ENCODE data around the gene CCDC8. TPM values are rescaled to one million over a fixed set of nuclear protein-coding genes. Genes with fewer than 3 reads are reported as not detected.

The CCDC8 gene
- total RNA-seq, 4 donors from 2014 or later: 0.49 to 3.6 (median 2.4) TPM

DNA sequence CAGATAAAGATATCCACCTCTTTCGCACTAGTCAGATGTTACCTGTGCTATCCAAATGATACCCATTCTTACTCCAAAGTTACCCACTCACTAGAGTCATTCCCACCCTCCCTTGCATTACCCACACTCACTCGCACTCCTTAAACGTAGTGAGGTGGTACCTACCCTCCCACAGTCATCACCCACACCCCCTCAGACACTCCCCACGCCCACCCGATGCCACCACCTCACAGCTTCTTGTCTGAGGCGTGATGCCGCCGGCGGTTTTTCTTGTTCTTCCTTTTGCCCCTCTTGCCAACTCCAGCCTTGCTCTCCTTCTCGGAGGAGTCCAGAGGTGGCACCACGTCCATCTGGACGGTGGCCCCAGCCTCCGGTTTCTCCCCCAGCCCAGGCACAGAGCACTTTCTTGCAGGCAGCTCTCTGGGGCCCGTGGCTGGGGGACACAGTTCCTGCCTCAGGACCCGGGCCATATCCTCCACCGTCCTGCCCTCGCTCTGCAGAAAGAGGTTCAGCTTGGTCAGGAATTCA lies 14.2 kb upstream of the CCDC8 start:
- TF ChIP-seq, protein P1, sequence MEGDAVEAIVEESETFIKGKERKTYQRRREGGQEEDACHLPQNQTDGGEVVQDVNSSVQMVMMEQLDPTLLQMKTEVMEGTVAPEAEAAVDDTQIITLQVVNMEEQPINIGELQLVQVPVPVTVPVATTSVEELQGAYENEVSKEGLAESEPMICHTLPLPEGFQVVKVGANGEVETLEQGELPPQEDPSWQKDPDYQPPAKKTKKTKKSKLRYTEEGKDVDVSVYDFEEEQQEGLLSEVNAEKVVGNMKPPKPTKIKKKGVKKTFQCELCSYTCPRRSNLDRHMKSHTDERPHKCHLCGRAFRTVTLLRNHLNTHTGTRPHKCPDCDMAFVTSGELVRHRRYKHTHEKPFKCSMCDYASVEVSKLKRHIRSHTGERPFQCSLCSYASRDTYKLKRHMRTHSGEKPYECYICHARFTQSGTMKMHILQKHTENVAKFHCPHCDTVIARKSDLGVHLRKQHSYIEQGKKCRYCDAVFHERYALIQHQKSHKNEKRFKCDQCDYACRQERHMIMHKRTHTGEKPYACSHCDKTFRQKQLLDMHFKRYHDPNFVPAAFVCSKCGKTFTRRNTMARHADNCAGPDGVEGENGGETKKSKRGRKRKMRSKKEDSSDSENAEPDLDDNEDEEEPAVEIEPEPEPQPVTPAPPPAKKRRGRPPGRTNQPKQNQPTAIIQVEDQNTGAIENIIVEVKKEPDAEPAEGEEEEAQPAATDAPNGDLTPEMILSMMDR (IDR thresholded peaks at IDR 0.05; ENCODE audit: low read depth): no peak

DNA sequence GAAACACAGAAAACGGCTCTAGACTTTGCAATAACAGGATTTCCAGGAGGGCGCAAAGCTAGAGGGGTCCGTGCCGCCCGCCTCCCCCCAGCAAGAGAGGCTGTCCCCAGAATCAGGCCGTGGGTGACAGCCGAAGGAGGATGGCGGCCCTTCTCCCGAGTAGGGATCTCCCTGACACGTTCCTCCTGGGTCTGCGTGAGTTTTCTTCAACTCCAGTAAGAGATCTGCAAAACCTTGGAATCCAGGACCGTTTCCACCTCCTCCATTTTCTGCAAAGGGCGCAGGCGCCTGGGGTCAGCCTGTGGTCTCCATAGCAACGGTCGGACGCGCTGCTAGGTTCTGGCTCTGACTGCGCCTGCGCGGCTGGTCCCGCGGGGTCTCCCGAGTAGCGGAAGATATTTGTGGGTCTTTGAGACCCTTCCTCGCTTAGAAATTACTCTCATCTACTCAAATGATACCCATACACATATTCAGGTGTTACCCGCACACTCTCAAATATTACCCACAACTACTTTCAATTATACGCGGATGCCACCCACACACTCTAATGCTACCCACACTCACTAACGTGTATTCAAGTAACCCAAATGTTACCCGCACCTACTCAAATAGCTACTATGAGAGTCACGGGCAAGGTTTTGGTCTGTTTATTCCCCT lies 13.3 kb upstream of the CCDC8 start:
- TF ChIP-seq, protein P1 (IDR thresholded peaks at IDR 0.05; ENCODE audit: low read depth): no peak

DNA sequence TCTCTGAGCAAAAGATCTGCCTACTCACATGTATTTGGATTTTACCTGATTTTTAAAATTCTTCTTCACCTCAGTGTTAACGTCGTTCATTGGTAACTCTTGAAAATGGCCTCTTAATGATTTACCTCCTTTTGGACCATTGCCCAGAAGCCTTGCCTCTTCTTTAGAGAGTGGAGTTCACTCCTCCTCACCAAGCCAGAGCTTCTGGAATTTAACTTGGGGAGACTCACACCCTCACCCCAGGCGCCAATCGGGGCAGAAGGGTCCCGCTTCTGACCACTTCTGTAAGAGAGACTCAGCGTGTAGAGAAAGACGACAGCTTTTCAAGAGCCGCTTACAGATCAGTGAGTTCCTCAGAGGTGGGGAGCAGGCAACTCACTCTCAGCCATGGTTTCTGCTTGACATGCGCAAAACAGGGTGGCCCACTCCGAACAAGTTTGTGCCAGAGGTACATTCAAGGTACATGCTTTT lies 12.7 kb upstream of the CCDC8 start:
- TF ChIP-seq, protein P1 (IDR thresholded peaks at IDR 0.05; ENCODE audit: low read depth): no peak

DNA sequence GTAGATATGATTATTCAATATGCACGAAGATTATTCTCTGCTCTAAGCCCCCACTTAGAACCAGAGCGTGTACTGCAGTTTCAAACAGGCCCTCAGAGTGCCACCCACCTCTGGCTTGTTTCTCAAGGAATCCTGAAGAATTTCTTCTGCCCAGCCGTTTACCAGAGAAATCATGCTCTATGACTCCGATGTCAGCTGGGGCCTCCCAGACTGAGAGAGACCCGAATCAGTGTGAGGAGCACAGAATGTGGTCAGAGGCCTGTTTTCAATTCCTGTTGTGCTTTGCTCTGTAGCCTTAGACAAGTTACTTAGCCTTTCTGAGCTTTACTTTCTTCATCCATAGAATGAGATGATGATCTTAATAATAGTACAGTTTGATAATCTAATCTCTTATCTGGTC lies 9.8 kb upstream of the CCDC8 start:
- TF ChIP-seq, protein P1 (IDR thresholded peaks at IDR 0.05; ENCODE audit: low read depth): no peak

DNA sequence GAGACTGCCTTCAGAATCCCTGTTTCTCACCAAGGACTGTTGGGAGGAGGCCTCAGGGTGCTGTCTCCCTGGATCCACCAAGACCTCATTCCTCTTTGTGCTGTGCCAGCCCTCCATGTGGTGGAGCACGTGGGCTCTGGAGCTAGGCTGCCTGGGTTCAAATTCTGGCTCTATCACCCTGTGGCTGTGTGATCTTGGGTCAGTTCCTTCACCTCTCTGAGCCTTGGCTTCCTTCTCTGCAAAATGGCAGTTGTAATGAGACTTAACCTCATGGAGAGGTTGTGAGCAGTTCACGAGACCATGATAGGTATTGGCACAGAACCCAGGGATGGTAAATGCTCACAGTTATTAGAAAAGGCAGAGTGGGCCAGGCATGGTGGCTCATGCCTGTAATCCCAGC lies 9.0 kb upstream of the CCDC8 start:
- TF ChIP-seq, protein P1 (IDR thresholded peaks at IDR 0.05; ENCODE audit: low read depth): no peak

DNA sequence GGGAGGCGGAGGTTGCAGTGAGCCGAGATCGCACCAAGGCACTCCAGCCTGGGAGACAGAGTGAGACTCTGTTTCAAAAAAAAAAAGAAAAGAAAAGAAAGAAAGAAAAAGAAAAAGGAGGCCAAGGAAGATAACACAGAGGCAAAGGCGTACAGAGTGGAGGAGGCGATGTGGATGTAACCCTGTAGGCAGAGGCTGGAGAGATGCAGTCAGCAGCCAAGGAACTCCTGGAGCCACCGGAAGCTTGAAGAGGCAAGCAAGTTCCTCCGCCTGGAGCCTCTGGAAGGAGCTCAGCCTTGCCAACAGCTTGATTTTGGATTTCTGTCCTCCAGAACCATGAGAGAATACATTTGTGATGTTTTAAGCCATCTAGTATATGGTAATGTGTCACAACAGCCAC lies 6.7 kb upstream of the CCDC8 start:
- TF ChIP-seq, protein P1 (IDR thresholded peaks at IDR 0.05; ENCODE audit: low read depth): no peak

DNA sequence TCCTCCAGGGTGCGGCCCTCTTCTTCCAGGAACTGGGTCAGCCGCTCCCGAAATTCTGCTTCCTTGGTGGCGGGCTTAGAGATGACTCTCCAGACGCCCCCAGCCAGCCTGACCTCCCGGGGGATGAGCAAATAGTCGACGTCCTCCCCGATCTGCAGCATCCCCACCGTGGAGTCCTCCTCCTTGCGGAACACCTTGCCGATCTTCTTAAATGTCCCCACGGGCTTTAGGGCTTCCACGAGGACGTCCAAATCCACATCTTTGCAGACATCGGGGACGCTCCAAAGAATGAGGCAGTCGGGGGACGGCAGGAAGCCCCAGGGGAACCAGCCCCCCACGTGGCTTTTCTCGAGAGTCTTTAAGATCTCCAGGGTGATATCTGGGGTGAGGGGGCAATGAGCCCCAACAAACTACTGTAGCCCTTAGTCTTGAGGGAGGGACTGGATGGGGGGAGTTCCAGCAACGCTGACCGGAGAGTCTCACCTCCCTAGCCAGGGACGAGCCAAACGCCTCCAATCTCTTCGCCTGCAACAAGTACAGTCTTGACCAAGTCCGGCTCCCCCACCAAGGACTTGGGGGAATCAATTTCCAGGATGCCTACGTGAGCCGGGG lies 608 bp downstream of the CCDC8 start:
- TF ChIP-seq, protein P1 (IDR thresholded peaks at IDR 0.05; ENCODE audit: low read depth): no peak
